GM18511 (cell line): ENCODE results near the gene NDUFA12.

Experiments used
- ATAC-seq: cut with Tn5 transposase; IDR thresholded peaks from one replicate; pipeline ENCODE4 v1.9.1; 2021; ENCODE audit warnings: mild to moderate bottlenecking, moderate library complexity; ENCODE audit not compliant: unreplicated experiment

The NDUFA12 gene

DNA sequence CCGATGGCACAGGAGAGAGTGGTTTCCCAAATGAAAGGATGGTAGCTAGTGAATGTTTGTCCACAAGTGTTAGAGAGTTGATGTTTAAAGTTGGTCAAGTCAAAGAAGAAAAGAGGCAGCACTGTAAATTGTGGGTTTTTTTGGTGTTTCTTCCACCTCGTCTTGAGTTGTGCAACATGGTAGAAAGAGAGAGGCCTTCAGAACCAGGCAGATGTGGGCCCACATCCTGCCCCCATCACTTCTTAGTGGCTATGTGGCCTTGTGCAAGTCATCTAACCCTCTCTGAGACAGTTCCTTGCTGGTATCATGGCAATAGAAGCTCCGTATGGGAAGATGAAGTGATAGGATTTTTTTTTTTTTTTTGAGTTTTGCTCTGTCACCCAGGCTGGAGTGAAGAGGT is 60.8 kb downstream of the NDUFA12 start:
- ATAC-seq, result no peak

DNA sequence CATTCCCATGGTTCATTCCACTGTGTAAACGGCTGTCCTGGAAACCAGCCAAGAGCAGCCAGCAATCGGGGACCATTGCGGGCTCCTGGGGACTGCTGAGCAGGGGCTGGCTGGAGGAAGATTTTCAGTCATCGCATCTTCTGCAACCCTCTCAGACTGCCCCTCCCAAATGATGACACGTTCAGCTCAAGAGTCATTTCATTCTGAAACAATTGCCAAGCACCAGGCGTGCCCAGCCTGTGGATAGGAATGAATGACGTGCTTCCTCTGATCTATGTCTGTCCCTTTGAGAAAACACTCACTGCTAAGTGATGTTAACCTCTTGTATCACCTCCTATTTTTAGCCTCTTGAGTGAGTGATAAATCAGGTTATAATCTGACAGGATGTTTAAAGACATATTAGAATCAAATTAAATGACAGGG is 62.0 kb downstream of the NDUFA12 start:
- peak; percentile 65 for ATAC-seq

DNA sequence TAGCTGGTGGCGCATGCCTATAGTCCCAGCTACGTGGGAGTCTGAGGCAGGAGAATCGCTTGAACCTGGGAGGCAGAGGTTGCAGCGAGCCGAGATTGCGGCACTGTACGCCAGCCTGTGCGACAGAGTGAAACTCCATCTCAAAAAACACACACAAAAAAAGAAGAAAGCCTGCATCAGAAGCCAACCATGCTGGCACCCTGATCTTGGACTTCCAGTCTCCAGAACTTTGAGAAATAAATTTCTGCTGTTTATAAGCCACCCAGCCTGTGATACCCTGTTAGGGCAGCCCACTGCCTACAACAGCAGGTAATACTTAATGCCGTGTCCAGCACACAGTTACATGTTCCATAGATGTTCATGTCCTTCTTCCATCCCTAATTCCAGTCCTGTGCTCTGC is 62.7 kb downstream of the NDUFA12 start:
- ATAC-seq, result no peak

DNA sequence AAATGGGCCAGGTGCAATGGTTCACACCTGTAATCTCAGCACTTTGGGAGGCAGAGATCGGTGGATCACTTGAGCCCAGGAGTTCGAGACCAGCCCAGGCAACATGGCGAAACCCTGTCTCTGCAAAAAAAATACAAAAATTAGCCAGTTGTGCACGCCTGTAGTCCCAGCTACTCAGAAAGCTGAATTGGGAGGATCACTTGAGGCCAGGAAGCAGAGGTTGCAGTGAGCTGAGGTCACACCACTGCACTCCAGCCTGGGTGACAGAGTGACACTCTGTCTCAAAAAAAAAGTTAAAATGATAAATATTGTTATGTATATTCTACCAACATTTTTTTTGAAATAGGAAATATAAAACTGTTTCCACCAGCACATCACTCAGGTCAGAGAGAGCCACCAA is 64.9 kb downstream of the NDUFA12 start:
- ATAC-seq, result no peak

DNA sequence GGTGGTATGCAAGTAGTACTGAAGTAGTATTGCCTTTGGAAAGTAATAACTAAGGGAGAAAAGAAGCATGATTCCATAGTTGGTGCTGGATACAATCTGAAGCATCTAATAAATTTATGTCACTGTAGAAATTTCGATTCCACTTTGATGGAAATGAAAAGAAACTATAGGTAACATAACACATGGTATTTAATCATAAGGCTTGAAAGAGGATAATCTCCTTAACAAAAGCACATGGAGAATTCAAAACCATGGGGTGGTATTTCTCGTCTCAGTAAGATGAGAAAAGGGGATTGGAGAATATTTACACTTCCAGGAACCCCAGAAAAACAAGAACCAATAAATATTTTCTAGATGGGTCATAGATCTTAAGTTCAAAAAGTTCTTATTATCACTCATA is 72.7 kb downstream of the NDUFA12 start:
- ATAC-seq, result no peak

DNA sequence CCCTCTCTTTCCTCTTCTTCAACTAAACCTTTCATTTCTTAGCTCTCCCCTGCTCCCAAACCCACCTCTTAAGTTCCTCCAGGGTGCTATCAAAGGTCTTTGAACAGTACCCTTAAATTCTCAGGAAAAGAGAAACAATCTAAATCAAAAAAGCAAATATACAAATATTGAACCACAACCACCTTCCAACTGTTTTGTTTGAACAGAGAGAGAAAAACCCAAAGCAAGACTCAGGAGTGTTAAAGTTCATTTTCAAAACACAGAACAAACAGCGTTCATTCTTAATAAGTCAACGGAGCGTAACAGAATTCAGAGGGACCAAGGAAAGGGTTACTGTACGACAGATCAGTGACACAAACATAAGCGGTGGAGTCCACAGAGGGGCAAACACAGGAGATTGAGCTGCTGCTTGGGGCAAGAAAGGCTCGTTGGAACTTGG is 73.3 kb downstream of the NDUFA12 start:
- no peak for ATAC-seq

DNA sequence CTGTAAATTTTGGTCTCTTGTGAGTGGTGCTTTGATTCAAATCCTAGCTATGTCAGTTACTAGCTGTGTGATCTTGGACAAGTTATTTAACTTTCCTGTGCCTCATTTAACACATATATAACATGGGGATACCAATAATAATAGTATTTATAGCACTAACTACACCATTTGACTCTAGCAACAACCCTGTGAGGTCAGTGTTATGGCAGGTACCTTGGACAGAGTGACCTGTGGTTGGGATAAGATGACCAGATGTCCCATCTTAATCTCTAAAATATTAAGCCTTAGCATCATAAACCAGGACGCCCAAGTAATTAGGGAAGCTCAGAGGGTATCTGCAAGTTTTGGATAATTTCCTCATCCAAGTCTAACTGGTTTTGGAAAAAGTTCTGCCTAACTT is 73.7 kb downstream of the NDUFA12 start:
- no peak for ATAC-seq

DNA sequence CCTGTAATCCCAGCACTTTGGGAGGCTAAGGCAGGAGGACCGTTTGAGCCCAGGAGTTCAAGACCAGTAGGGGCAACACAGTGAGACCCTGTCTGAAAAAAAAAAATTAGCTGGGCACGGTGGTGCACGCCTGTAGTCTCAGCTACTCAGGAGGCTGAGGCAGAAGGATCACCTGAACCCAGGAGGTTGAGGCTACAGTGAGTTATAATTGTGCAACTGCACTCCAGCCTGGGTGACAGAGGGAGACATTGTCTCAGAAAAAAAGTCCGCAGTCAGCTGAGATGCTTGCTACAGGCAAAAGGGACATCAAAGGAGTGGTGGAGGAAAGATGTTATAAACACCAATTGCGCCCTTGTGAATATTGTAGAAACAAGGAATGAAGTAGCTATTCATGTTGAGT is 77.8 kb downstream of the NDUFA12 start:
- no peak for ATAC-seq

DNA sequence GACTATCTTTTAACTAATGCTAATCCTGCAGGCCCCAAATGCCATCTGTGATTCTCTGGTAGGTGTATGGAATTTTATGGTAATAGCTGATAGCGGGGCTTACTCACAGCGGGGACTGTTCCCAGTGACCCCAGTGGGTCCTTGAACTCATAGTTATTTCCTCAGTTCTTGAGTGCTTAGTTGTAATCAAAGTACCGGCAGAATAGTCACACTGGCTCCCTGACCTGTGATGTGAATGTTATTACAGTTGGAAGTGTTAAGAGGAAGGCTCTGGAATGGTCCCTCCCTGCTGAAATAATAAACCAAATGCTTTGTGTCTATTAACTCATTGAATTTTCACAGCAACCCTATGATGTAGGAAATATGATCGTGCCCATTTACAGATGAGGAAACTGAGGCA is 78.3 kb downstream of the NDUFA12 start:
- ATAC-seq, result no peak

DNA sequence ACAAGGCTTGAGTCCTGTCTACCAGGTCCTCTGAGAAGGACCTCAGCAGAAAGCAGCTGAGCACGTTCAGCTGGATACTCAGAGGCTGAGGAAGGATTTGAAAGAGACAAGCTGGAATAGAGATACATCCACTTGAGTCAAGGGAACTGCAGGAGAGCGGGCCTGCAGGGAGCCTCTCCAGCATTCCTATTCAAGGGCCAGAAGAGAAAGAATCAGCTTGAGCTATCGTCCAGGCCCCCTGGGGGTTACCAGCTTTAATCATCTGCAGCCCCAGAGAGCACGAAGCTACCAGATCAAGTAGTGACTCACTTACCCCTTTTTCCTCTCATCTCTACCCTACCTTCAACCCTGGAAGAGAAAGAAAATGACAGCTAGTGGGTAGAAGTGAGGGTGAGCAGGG is 80.9 kb downstream of the NDUFA12 start:
- ATAC-seq, result no peak
